GM21390 (cell line): ENCODE measurements around the gene ETNK1.
A peak's percentile ranks its signal among the peaks of the same experiment; 100 is the strongest.

ENCODE experiments used
- ATAC-seq: cut with Tn5 transposase; IDR thresholded peaks from one replicate; pipeline ENCODE4 v1.9.1; 2021; ENCODE audit not compliant: unreplicated experiment

Gene ETNK1

GRCh38 chr12:22631863-22632463 lies 7.0 kb downstream of the ETNK1 start:
- ATAC-seq = no peak

DNA sequence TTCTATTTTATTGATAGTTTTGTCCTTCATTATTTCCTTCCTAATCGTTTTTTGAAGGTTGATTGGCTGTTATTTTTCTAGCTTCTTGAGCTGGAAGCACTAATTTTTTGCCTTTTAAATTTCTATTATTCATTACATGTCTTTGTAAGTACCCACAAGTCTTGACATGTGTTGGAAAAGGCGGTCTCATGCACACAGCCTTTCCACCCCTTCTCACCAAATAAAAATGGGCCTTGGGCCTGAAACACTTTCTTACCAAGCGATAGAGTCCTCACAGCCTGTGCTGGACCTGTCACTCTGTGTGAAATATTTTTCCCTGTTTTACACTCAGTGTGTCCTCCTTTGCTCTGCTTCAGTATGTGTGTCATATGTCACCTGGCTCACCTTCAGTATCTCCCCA lies 9.9 kb downstream of the ETNK1 start:
- ATAC-seq = no peak

DNA sequence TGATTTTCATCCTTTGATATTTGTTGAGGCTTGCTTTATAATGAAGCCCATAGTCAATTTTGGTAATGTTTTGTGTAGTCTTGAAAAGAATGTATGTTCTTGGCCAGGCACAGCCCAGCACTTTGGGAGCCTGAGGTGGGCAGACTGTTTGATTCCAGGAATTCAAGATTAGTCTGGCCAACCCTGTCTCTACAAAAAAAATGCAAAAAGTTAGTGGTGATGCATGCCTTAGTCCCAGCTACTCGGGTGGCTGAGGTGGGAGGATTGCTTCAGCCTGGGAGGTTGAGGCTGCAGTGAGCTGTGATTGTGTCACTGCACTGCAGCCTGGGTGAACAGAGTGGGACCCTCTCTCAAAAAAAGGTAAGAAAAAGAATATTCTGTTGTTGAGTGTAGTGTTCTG lies 10.8 kb downstream of the ETNK1 start:
- no peak for ATAC-seq

- ATAC-seq = no peak
Observed at GRCh38 chr12:22640851-22641250, 15.9 kb downstream of the ETNK1 start.

GRCh38 chr12:22641353-22642053 lies 16.5 kb downstream of the ETNK1 start:
- ATAC-seq = no peak

DNA sequence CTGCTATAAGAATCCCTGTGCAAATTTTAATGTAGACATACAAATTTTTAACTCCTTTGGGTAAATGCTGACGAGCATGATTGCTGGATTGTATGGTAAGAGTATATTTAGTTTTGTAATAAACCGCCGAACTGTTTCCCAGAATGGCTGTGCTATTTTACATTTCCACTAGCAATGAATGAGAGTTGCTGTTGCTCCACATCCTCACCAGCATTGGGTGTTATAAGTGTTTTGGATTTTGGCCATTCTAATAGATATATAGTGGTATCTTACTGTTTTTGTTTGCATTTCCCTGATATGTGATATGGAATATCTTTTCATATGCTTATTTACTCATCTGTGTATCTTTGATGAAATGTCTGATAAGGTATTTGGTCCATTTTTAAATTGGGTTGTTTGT lies 23.7 kb downstream of the ETNK1 start:
- no peak for ATAC-seq

- ATAC-seq = no peak
Observed at GRCh38 chr12:22653075-22653474, 28.1 kb downstream of the ETNK1 start.

GRCh38 chr12:22653791-22654190 lies 28.8 kb downstream of the ETNK1 start:
- no peak for ATAC-seq

GRCh38 chr12:22656376-22656775 lies 31.4 kb downstream of the ETNK1 start:
- no peak for ATAC-seq

- ATAC-seq = no peak
Observed at GRCh38 chr12:22656831-22657230, 31.9 kb downstream of the ETNK1 start.

DNA sequence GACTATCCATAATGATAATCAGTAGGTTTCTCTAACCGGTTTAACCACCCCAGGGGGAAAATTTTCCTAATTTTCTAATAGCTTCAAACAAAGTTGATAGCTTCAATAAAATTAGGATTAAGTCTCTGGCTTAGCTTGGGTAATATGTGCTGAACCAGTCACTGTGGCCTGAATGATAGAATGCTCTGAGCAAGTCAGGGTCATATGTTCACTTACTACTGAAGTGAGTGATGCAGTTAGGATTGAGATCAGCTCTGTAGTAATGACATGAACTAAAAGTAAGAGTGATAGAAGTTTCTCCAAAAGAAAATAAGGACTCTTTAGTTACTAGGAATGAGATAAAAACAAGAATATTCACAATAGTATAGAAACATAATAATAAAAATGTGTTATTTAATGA lies 32.6 kb downstream of the ETNK1 start:
- no peak for ATAC-seq

- ATAC-seq = no peak
Observed at GRCh38 chr12:22658214-22658613, 33.2 kb downstream of the ETNK1 start.

- ATAC-seq = no peak
Observed at GRCh38 chr12:22662356-22662755, 37.4 kb downstream of the ETNK1 start.

GRCh38 chr12:22665476-22665875 lies 40.5 kb downstream of the ETNK1 start:
- ATAC-seq = no peak

- ATAC-seq = no peak
Observed at GRCh38 chr12:22667122-22667521, 42.2 kb downstream of the ETNK1 start.

- no peak for ATAC-seq
Observed at GRCh38 chr12:22668441-22668840, 43.5 kb downstream of the ETNK1 start.

DNA sequence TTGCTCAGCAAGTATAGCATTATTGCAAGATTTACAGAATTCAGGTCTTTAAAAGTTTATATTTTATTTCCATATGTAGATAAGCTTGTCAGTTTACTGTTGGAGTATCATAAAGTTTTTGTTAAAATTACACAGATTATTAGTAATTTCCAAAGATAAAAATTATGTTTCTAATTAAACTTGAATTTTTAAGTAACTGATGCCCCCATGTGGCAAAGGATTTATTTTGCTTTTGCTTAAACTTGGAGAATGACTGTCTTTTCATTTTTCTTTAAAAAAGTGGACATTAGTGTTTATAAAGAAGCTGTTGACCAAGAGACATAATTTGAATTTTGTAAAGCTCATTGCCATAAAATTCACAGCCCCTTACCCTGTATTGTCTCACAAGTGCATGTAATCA lies 45.8 kb downstream of the ETNK1 start:
- no peak for ATAC-seq

DNA sequence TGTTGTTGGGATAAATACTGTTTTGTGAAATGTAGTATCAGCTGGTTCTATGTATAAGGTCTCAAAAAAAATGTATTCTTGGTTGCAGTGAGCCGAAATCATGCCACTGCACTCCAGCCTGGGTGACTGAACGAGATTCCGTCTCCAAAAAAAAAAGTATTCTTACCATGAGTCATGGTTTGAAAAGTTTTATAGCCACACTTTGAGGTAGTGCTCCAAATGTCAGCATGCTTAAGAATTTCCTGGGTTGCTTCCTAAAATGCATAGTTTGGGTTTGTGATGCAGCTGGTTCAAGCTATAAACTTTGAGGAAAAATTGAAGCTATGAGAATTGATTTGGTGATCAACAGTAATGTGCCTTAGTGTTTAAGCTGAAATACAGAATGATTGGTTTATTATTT lies 48.0 kb downstream of the ETNK1 start:
- no peak for ATAC-seq

DNA sequence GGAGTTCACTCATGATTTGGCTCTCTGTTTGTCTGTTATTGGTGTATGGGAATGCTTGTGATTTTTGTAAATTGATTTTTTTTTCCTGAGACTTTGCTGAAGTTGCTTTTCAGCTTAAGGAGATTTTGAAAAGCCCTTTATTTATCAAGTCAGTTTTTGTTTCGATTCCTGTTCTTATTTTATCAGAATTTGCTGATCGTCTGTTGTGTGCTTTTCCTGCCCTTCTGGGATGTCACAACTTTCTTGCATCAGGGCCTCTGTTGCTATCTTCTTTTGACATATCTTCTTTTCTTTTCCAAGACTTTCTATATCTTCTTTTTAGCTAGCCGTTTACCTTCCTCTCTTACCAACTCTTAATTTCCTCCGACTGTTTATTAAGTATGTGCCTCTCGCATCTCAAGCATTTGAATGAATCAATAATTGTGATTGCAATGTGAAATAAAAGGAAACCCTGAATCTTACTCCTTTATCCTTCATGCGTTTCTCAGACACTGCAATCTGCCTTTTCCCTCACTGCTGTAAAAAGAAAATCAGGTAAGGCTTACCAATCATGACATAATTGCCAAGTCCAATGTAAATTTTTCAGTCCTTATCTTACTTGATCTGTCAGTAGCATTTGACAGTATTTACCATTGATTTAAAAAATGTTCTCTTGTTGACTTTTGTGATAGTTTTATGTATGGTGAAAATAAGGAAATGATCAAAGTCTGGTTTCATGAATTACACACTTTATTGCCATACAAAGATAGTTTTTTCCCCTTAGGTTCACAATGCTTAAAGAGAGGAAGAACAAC lies 53.0 kb downstream of the ETNK1 start:
- no peak for ATAC-seq

GRCh38 chr12:22682663-22683062 lies 57.7 kb downstream of the ETNK1 start:
- peak; percentile 52 for ATAC-seq

DNA sequence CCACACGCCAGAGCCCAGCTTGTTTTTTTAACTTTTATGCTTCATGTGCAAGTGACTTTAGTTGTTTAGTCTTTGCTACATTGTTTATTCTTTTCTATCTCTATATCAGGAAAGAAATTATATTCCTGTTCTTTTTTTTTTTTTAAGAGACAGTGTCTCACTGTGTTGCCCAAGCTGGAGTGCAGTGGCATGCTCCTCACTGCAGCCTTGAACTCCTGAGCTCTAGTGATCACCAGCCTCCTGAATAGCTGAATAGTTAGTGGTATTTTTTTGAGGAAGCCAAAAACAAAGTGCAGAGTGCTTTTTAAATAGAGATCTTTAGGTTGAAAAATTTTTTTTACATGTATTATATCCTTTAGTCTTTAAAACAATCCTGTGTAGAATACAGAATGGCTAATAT lies 58.2 kb downstream of the ETNK1 start:
- peak; percentile 15 for ATAC-seq
